ENCODE data around the gene ZNF488. TPM values are rescaled to one million over a fixed set of nuclear protein-coding genes. Genes with fewer than 3 reads are reported as not detected.
A peak's percentile ranks its signal among the peaks of the same experiment; 100 is the strongest.

ZNF488 gene
- total and polyA plus RNA-seq, 8 donors = 0.43 to 15.1 (median 0.62) TPM; not detected in 2

DNA sequence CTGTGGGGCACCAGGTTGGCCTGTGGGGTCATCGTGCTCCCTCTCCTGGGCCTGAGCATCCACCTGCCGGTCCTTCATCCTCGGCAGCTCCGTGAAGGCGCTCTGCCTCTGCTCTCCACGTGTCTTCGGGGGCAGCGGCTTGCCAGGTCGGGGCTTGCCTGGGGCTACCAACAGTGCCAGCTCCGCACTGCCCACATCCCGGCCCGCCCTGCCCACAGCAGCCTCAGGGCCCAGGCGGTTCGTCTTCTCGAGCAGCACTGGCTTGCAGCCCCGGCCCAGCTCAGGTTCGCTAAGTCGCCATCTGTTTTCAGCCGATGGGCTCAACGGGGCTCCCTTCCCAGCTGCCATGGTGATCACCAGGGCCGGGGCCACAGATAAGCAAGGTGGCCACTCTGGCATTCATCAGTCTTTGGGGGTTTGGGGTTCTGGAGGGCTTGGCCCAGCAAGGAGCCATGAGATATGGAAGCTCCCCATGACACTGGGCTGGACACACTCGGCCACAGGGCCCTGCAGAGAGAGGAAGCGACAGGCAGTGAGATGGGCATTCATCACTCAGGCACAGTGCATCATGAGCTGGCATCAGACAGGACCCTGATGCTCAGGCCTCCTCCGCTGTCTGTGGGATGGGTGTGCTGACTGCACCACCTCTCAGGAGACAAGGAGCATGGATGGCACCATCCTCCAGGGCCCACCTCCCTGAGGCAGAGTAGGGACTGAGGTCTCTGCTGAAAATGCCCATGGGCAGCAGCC lies 15.5 kb downstream of the ZNF488 start:
- intact Hi-C loops (cut with DNase I; ENCODE audit: low total_unique reads) = no loop called here
- H3K27ac ChIP-seq = no peak overlapping the region
- H3K36me3 ChIP-seq = no peaks in the 10 kb centered on the region
- peak in 1 of 2 donors; percentile 25 for DNase-seq
- no peaks in the 10 kb centered on the region for H3K9me3 ChIP-seq
- 93 to 94% (median 93%) methylated on average over 21 to 24 of the region's 24 CpGs for WGBS, 5 donors
- no peaks in the 10 kb centered on the region for H3K27me3 ChIP-seq
- no peak overlapping the region for H3K4me3 ChIP-seq
- no peaks in the 10 kb centered on the region for H3K4me1 ChIP-seq
- TF ChIP-seq EP300 (IDR thresholded peaks at IDR 0.05) (no peak), POLR2AphosphoS5 (IDR thresholded peaks at IDR 0.05) (no peak), POLR2A (IDR thresholded peaks at IDR 0.05) (no peak)
- TF ChIP-seq, protein P1, sequence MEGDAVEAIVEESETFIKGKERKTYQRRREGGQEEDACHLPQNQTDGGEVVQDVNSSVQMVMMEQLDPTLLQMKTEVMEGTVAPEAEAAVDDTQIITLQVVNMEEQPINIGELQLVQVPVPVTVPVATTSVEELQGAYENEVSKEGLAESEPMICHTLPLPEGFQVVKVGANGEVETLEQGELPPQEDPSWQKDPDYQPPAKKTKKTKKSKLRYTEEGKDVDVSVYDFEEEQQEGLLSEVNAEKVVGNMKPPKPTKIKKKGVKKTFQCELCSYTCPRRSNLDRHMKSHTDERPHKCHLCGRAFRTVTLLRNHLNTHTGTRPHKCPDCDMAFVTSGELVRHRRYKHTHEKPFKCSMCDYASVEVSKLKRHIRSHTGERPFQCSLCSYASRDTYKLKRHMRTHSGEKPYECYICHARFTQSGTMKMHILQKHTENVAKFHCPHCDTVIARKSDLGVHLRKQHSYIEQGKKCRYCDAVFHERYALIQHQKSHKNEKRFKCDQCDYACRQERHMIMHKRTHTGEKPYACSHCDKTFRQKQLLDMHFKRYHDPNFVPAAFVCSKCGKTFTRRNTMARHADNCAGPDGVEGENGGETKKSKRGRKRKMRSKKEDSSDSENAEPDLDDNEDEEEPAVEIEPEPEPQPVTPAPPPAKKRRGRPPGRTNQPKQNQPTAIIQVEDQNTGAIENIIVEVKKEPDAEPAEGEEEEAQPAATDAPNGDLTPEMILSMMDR (IDR thresholded peaks at IDR 0.05) = no peak

DNA sequence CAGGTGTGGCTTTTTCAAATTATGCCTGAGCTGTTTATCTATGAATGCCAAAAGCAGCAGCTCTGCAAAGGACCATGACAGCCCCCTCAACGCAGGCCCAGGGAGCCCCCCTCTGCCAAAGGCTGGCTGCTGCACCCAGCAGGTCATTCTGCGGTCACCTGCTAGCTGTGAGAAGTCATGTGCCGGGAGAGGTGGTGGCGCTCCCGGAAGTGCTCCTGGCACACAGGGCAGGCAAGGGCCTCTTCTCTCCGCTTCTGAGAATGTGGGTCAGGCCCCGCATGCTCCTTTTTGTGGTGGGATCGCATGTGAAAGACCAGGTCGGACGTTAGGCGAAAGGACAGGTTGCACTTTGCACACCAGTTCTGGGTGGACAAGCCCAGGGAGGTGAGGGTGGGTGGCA lies 16.4 kb downstream of the ZNF488 start:
- peak; percentile 24 to 53 for DNase-seq
- no peak overlapping the region for H3K27ac ChIP-seq
- H3K36me3 ChIP-seq = no peaks in the 10 kb centered on the region
- H3K4me3 ChIP-seq = no peak overlapping the region
- no peaks in the 10 kb centered on the region for H3K4me1 ChIP-seq
- intact Hi-C loops (cut with DNase I; ENCODE audit: low total_unique reads) = no loop called here
- no peak for TF ChIP-seq POLR2A (IDR thresholded peaks at IDR 0.05)
- TF ChIP-seq, protein P1 (IDR thresholded peaks at IDR 0.05) = no peak
- no peak for TF ChIP-seq POLR2AphosphoS5 (IDR thresholded peaks at IDR 0.05)
- no peak for TF ChIP-seq EP300 (IDR thresholded peaks at IDR 0.05)
- no peaks in the 10 kb centered on the region for H3K27me3 ChIP-seq
- no peaks in the 10 kb centered on the region for H3K9me3 ChIP-seq
- 59 to 81% (median 70%) methylated on average over 11 of the region's 11 CpGs for WGBS, 5 donors

DNA sequence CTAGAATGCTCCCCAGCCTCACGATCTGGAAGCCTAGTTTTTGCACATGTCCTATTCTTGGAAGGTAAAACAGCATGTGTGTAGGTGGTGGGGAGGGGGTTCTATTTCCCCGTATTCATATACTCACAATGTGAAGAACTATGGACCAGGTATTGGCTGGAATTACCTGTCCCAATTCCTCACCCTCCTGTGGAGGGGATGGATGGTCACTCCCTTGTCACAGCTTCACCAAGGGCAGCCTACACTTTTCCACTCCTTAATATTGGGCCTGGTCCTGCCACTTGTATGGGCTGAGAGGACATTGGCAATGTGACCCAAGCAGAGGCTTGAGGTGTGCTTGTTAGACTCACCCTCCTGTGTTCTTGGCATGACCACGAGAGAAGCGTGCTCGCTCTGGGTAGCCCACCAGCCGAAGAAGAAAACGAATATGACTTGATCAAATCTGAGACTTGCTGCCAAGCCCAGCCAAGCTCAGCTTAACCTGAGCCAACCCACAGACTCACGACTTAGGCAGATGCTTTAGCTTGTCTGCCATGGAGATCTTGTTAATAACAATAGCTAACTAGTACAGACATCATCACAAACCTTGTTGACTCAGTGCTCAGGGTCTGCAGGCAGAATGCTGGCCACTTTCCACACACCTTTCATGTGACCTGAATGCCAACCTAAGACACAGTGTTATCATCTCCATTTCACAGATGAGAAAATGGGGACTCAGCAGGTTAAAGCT lies 17.2 kb downstream of the ZNF488 start:
- Histone ChIP-seq H3K27ac (no peak overlapping the region), H3K4me3 (no peak overlapping the region), H3K9me3 (no peaks in the 10 kb centered on the region), H3K27me3 (no peaks in the 10 kb centered on the region), H3K4me1 (no peaks in the 10 kb centered on the region), H3K36me3 (no peaks in the 10 kb centered on the region)
- WGBS, 5 donors = 82 to 90% (median 88%) methylated on average over 8 of the region's 8 CpGs
- intact Hi-C loops (cut with DNase I; ENCODE audit: low total_unique reads) = no loop called here
- peak in 1 of 2 donors; percentile 11 for DNase-seq
- TF ChIP-seq POLR2A (IDR thresholded peaks at IDR 0.05) (no peak), EP300 (IDR thresholded peaks at IDR 0.05) (no peak), POLR2AphosphoS5 (IDR thresholded peaks at IDR 0.05) (no peak)
- TF ChIP-seq, protein P1 (IDR thresholded peaks at IDR 0.05) = no peak

DNA sequence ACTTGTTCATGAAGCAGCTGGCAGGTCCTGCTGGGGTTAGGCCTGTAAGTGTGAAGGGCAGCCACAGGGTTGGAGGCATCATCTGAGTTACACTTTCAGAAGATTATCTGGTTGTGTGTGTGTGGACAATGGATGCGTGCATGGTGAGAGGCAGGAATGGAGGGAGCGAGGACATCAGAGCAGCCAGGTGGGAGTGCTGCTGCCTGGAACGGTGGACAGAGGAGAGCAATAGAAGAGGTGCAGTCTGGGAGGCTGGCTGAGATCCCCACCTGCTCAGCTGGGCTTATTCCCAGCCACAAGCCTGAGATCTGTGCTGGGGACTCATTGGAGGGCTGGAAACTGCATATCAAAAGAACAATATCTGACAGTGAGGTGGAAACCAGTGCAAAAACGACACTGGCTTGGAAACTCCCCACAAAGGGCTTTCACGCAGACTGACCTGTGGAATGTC lies 17.9 kb downstream of the ZNF488 start:
- intact Hi-C loops (cut with DNase I; ENCODE audit: low total_unique reads) = no loop called here
- no peak for TF ChIP-seq EP300 (IDR thresholded peaks at IDR 0.05)
- 77 to 80% (median 79%) methylated on average over 5 of the region's 5 CpGs for WGBS, 5 donors
- H3K27me3 ChIP-seq = no peaks in the 10 kb centered on the region
- peak in 1 of 2 donors; percentile 10 for DNase-seq
- no peaks in the 10 kb centered on the region for H3K36me3 ChIP-seq
- no peak overlapping the region for H3K27ac ChIP-seq
- no peak overlapping the region for H3K4me3 ChIP-seq
- H3K4me1 ChIP-seq = no peaks in the 10 kb centered on the region
- H3K9me3 ChIP-seq = no peaks in the 10 kb centered on the region
